HG02981 (cell line): Measurements from ENCODE around the gene MROH2A.
"Not testable (repeated sequence)": the region's sequence is repeated elsewhere in the genome, so short reads cannot be mapped to it uniquely, and the experiment has no call there.

Source experiments
- ATAC-seq: cut with Tn5 transposase; IDR thresholded peaks from one replicate; pipeline ENCODE4 v1.9.1; 2021; ENCODE audit warnings: mild to moderate bottlenecking, moderate library complexity; ENCODE audit not compliant: unreplicated experiment

MROH2A gene

GRCh38 chr2:233778030-233778429 is at the start of gene MROH2A:
Gene MROH2A, plus strand, starts transcription at chr2:233778330. Its CDS starts 1,029 bp downstream, at chr2:233779359.
- ATAC-seq = no peak

GRCh38 chr2:233728723-233729301 is 49.3 kb upstream of the MROH2A start, which contains the start of gene UGT1A3:
Gene UGT1A3, plus strand, starts transcription at chr2:233729042. Its CDS starts 85 bp downstream, at chr2:233729127.
- no peak for ATAC-seq

GRCh38 chr2:233736868-233737653 is 41.1 kb upstream of the MROH2A start:
- ATAC-seq = not testable (repeated sequence)

GRCh38 chr2:233740870-233741269 is 37.3 kb upstream of the MROH2A start:
- ATAC-seq = no peak

- no peak for ATAC-seq
Measured at GRCh38 chr2:233743464-233744259, 34.5 kb upstream of the MROH2A start.

- no peak for ATAC-seq
Measured at GRCh38 chr2:233745073-233745755, 32.9 kb upstream of the MROH2A start.

- ATAC-seq = not testable (repeated sequence)
Measured at GRCh38 chr2:233745838-233746237, 32.3 kb upstream of the MROH2A start.

GRCh38 chr2:233746475-233747282 is 31.5 kb upstream of the MROH2A start:
- no peak for ATAC-seq

GRCh38 chr2:233747283-233747544 is 30.9 kb upstream of the MROH2A start:
- no peak for ATAC-seq

GRCh38 chr2:233750689-233751088 is 27.4 kb upstream of the MROH2A start:
- not testable (repeated sequence) for ATAC-seq

GRCh38 chr2:233751212-233752009 is 26.7 kb upstream of the MROH2A start:
- not testable (repeated sequence) for ATAC-seq

- no peak for ATAC-seq
Measured at GRCh38 chr2:233754872-233755611, 23.1 kb upstream of the MROH2A start.

GRCh38 chr2:233756429-233757081 is 21.6 kb upstream of the MROH2A start:
- ATAC-seq = no peak

GRCh38 chr2:233758141-233758540 is 20.0 kb upstream of the MROH2A start:
- no peak for ATAC-seq

GRCh38 chr2:233758849-233759248 is 19.3 kb upstream of the MROH2A start:
- no peak for ATAC-seq

GRCh38 chr2:233760043-233760442 is 18.1 kb upstream of the MROH2A start, which contains the start of gene UGT1A1:
Gene UGT1A1, plus strand, starts transcription at chr2:233760270. Its CDS starts 18 bp downstream, at chr2:233760288.
- ATAC-seq = no peak

GRCh38 chr2:233761040-233761769 is 16.9 kb upstream of the MROH2A start:
- no peak for ATAC-seq

- no peak for ATAC-seq
Measured at GRCh38 chr2:233764264-233764663, 13.9 kb upstream of the MROH2A start.
